Activated CD8-positive, alpha-beta T cell treated with anti-CD3 and anti-CD28 coated beads, Interleukin-2, amount 10 ng/mL, durations not matched to agents 7 days and 5 days (primary cell): ENCODE data around the gene IGFBP2. TPM values are rescaled to one million over a fixed set of nuclear protein-coding genes. Genes with fewer than 3 reads are reported as not detected.

Source experiments
- ATAC-seq: fragments of 150-1000 bp; cut with Tn5 transposase; one replicate; pipeline ENCODE4 v1.10.0; 2021; ENCODE audit warnings: moderate library complexity
- CTCF ChIA-PET: fragments of 350-600 bp; sonication (Branson Sonifier 250); formaldehyde crosslinking; loops from one replicate; lab custom pipeline; 2021; ENCODE audit warnings: antibody characterized with exemption; lab: Charles Lee
- POLR2A ChIA-PET: fragments of 350-600 bp; sonication (Branson Sonifier 250); formaldehyde crosslinking; loops from one replicate; lab custom pipeline; 2021; ENCODE audit warnings: antibody characterized with exemption; lab: Charles Lee
- DNase-seq: peaks from one replicate; pipeline ENCODE4 v3.0.0-alpha.2; 2020
- H3K27ac Mint-ChIP-seq: one replicate; pipeline ENCODE4 v1.8.0; 2021; ENCODE audit warnings: mild to moderate bottlenecking, mixed read lengths
- H3K27me3 Mint-ChIP-seq: one replicate; pipeline ENCODE4 v1.8.0; 2021; ENCODE audit warnings: low read depth, mixed read lengths
- H3K36me3 Mint-ChIP-seq: one replicate; pipeline ENCODE4 v1.8.0; 2021; ENCODE audit warnings: low read depth, mixed read lengths
- H3K4me1 Mint-ChIP-seq: one replicate; pipeline ENCODE4 v1.8.0; 2021; ENCODE audit warnings: low read depth, mixed read lengths
- H3K4me3 Mint-ChIP-seq: one replicate; pipeline ENCODE4 v1.8.0; 2021; ENCODE audit warnings: mild to moderate bottlenecking, mixed read lengths
- H3K9me3 Mint-ChIP-seq: one replicate; pipeline ENCODE4 v1.8.0; 2022; ENCODE audit warnings: mixed read lengths; ENCODE audit not compliant: insufficient read depth
- total RNA-seq, 2 experiments: library from RNA; stranded (reverse); gene quantifications; one replicate each; pipeline ENCODE4 v1.2.3, GENCODE V29; 2021

IGFBP2 gene
- total RNA-seq, 2 experiments from 2014 or later = 74.7 to 75.5 TPM

DNA sequence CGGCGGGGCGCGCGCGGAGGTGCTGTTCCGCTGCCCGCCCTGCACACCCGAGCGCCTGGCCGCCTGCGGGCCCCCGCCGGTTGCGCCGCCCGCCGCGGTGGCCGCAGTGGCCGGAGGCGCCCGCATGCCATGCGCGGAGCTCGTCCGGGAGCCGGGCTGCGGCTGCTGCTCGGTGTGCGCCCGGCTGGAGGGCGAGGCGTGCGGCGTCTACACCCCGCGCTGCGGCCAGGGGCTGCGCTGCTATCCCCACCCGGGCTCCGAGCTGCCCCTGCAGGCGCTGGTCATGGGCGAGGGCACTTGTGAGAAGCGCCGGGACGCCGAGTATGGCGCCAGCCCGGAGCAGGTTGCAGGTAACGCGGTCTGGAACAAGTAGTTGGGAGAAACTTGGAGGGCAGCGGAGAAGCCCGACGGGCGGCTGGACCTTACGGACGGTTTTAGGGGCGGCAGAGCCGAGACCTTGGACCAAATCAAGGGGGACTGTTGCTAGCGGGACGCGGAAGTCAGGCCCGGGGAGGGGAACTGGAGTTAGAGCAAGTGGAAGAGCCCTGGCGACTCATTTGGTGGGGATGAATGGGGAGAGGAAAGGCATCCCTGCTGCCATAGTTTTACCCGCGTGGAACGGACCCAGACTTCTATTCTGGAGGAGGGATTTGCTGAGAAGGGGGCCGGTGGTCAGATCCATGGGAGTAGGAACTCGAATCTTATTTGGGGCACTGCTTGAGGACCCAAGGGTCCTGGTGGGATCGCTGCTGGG is 573 bp downstream of the IGFBP2 start:
- Mint-ChIP-seq H3K27me3 (peaks cover 58% of the 10 kb centered on the region), H3K4me1 (peaks cover 45% of the 10 kb centered on the region), H3K4me3 (peak overlapping the region; percentile 82), H3K36me3 (peaks cover 13% of the 10 kb centered on the region), H3K9me3 (no peaks in the 10 kb centered on the region), H3K27ac (peak overlapping the region; percentile 27)
- ATAC-seq (peak; percentile 40), DNase-seq (no peak)
- ChIA-PET POLR2A (interaction anchor here (1.5 kb wide), 1 partner anchor 135 kb away, joined by 4 read pairs; the partner anchor contains the start of gene RPL37A), CTCF (no interaction called here)

GRCh38 chr2:216634370-216635148 is 1.3 kb downstream of the IGFBP2 start:
- ChIA-PET POLR2A (interaction anchor here (0.7 kb wide), 1 partner anchor 28 kb away, joined by 3 read pairs; no protein-coding TSS in a partner anchor), CTCF (interaction anchor here (1.0 to 2.0 kb wide), 3 partner anchors 16 to 115 kb away, joined by 3 to 7 read pairs (median 3); no protein-coding TSS in a partner anchor)
- H3K27me3 Mint-ChIP-seq = peaks cover 53% of the 10 kb centered on the region
- no peaks in the 10 kb centered on the region for H3K9me3 Mint-ChIP-seq
- H3K4me1 Mint-ChIP-seq = peaks cover 45% of the 10 kb centered on the region
- H3K36me3 Mint-ChIP-seq = peaks cover 13% of the 10 kb centered on the region
- no peak for ATAC-seq
- peak overlapping the region; percentile 83 for H3K4me3 Mint-ChIP-seq
- no peak overlapping the region for H3K27ac Mint-ChIP-seq
- no peak for DNase-seq

DNA sequence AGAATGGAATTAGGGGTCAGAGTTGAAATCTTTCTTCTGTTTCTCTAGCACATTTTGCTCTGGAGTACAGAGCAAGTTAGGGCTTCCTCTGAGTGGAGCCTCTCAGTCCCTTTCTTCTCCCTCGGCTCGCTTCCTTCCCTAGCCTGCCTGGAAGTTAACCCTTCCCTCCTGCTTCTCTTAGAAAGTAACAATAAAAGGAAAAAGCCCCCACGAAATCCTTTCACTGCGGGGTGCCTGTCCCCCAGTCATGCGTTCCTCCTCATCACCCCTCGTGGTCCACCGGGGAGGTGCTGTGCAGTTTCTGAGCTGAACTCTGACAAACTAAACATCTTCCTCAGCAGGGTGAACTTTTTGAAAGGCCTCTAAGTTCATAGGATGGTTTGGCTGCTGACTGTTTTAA is 2.0 kb downstream of the IGFBP2 start:
- Mint-ChIP-seq H3K27me3 (peaks cover 49% of the 10 kb centered on the region), H3K4me3 (peak overlapping the region; percentile 83), H3K36me3 (peaks cover 18% of the 10 kb centered on the region), H3K27ac (peak overlapping the region; percentile 43), H3K4me1 (peaks cover 45% of the 10 kb centered on the region), H3K9me3 (no peaks in the 10 kb centered on the region)
- POLR2A ChIA-PET = no interaction called here
- CTCF ChIA-PET = interaction anchor here (1.0 to 2.0 kb wide), 4 partner anchors 15 to 118 kb away, joined by 3 to 7 read pairs (median 4); no protein-coding TSS in a partner anchor
- peak; percentile 30 for DNase-seq
- ATAC-seq = no peak

GRCh38 chr2:216635701-216636550 is 2.7 kb downstream of the IGFBP2 start:
- ATAC-seq (no peak), DNase-seq (no peak)
- CTCF ChIA-PET = interaction anchor here (1.0 to 2.0 kb wide), 4 partner anchors 14 to 119 kb away, joined by 3 to 7 read pairs (median 4); no protein-coding TSS in a partner anchor
- Mint-ChIP-seq H3K4me1 (peaks cover 45% of the 10 kb centered on the region), H3K27ac (no peak overlapping the region), H3K36me3 (peaks cover 18% of the 10 kb centered on the region), H3K4me3 (peak overlapping the region; percentile 83), H3K9me3 (no peaks in the 10 kb centered on the region), H3K27me3 (peaks cover 45% of the 10 kb centered on the region)
- POLR2A ChIA-PET = interaction anchor here (0.5 to 0.6 kb wide), 3 partner anchors 26 to 126 kb away, joined by 3 read pairs; no protein-coding TSS in a partner anchor

GRCh38 chr2:216636551-216637450 is 3.6 kb downstream of the IGFBP2 start:
- CTCF ChIA-PET = no interaction called here
- no peak for DNase-seq

DNA sequence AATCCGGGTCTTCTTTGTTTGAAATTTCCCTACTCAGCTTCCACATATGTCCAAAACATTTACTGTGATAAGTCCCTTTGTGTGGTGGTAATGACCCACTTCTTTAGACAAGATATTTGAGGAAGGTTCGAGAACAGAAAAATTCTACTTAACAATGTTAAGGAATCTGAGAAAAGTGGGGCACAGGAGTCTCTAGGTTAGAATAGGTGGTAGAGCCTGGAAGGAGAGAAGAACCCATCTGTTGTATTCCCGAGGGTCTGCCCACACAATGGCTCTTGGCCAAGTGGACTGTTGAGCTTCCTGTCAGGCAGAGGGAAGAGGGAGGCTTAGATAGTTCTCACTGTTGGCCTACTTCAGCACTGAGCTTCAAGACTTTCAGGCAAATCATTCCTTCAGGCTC is 4.3 kb downstream of the IGFBP2 start:
- H3K9me3 Mint-ChIP-seq = no peaks in the 10 kb centered on the region
- no peak overlapping the region for H3K27ac Mint-ChIP-seq
- no peak for DNase-seq
- H3K4me1 Mint-ChIP-seq = peaks cover 41% of the 10 kb centered on the region
- ChIA-PET CTCF (no interaction called here), POLR2A (no interaction called here)
- peaks cover 31% of the 10 kb centered on the region for H3K27me3 Mint-ChIP-seq
- no peak overlapping the region for H3K4me3 Mint-ChIP-seq
- ATAC-seq = no peak
- H3K36me3 Mint-ChIP-seq = peaks cover 18% of the 10 kb centered on the region

More at GRCh38 chr2:216636551-216637450, 3.6 kb downstream of the IGFBP2 start:
- peak; percentile 9 for ATAC-seq
- peaks cover 38% of the 10 kb centered on the region for H3K27me3 Mint-ChIP-seq
- peak overlapping the region; percentile 83 for H3K4me3 Mint-ChIP-seq
- peaks cover 18% of the 10 kb centered on the region for H3K36me3 Mint-ChIP-seq
- no peak overlapping the region for H3K27ac Mint-ChIP-seq
- POLR2A ChIA-PET = no interaction called here
- H3K4me1 Mint-ChIP-seq = peaks cover 45% of the 10 kb centered on the region
- H3K9me3 Mint-ChIP-seq = no peaks in the 10 kb centered on the region

GRCh38 chr2:216643986-216644659 is 10.9 kb downstream of the IGFBP2 start:
- ATAC-seq (no peak), DNase-seq (no peak)
- peaks cover 7% of the 10 kb centered on the region for H3K9me3 Mint-ChIP-seq
- no peaks in the 10 kb centered on the region for H3K27me3 Mint-ChIP-seq
- H3K4me1 Mint-ChIP-seq = peaks cover 18% of the 10 kb centered on the region
- H3K27ac Mint-ChIP-seq = peak overlapping the region; percentile 68
- ChIA-PET POLR2A (interaction anchor here (0.7 kb wide), 1 partner anchor 38 kb away, joined by 4 read pairs; no protein-coding TSS in a partner anchor), CTCF (interaction anchor here (0.6 to 2.1 kb wide), 2 partner anchors 22 to 102 kb away, joined by 3 to 8 read pairs; no protein-coding TSS in a partner anchor)
- H3K36me3 Mint-ChIP-seq = peaks cover 27% of the 10 kb centered on the region
- no peak overlapping the region for H3K4me3 Mint-ChIP-seq

- DNase-seq (no peak), ATAC-seq (no peak)
- ChIA-PET POLR2A (no interaction called here), CTCF (interaction anchor here (2.1 kb wide), 1 partner anchor 21 kb away, joined by 8 read pairs; no protein-coding TSS in a partner anchor)
- H3K4me3 Mint-ChIP-seq = no peak overlapping the region
- H3K36me3 Mint-ChIP-seq = peaks cover 24% of the 10 kb centered on the region
- H3K9me3 Mint-ChIP-seq = peaks cover 7% of the 10 kb centered on the region
- peak overlapping the region; percentile 68 for H3K27ac Mint-ChIP-seq
- no peaks in the 10 kb centered on the region for H3K27me3 Mint-ChIP-seq
- H3K4me1 Mint-ChIP-seq = peaks cover 18% of the 10 kb centered on the region
These were observed 11.8 kb downstream of the IGFBP2 start for GRCh38 chr2:216644842-216645635.

DNA sequence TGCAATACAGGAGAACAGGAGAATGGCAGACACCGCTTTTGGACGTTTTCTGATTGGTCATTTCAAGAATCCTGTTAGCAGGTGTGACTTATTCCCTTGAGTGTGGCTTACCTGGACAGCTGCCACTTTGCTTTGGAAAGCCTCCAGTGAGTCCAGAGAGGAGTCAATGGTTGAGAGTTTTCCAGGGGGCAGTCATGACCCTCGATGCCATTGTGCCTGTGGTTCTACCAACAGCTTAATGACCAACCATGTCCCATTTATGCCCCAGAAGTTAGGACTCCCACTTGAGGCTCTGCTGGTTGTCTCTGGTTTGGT is 12.4 kb downstream of the IGFBP2 start:
- ChIA-PET CTCF (no interaction called here), POLR2A (no interaction called here)
- H3K4me3 Mint-ChIP-seq = no peak overlapping the region
- peaks cover 22% of the 10 kb centered on the region for H3K36me3 Mint-ChIP-seq
- H3K4me1 Mint-ChIP-seq = peaks cover 18% of the 10 kb centered on the region
- no peak overlapping the region for H3K27ac Mint-ChIP-seq
- H3K27me3 Mint-ChIP-seq = no peaks in the 10 kb centered on the region
- ATAC-seq (no peak), DNase-seq (no peak)
- H3K9me3 Mint-ChIP-seq = peaks cover 7% of the 10 kb centered on the region
